ENCODE measurements around the gene FOXO3.
"Not testable (repeated sequence)": the region's sequence is repeated elsewhere in the genome, so short reads cannot be mapped to it uniquely, and the experiment has no call there.

Gene FOXO3

DNA sequence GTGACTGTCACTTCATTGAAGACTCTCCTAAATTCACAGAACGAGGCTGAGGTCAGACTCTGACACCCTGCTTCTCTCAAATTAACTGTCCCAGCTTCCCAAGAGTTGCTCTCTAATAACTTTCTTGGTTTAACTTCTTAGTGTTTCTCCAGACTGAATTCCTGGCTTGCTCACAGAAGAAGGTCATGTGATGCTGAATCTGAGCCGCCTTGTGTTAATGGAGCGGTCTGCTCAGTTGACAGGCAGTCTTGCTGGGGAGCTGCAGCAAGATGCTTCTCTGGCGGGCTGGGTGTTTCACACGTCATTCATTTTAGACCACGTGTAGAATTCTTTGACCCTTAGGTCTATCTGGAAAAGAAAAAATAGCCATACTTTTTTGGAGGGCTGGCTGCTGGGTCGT is 107.3 kb downstream of the FOXO3 start:
- Mint-ChIP-seq H3K4me3 (no peak overlapping the region), H3K4me1 (ENCODE audit: low read depth) (peaks cover 14% of the 10 kb centered on the region), H3K9me3 (no peaks in the 10 kb centered on the region), H3K27ac (no peak overlapping the region), H3K27me3 (ENCODE audit: low read depth) (peaks cover 12% of the 10 kb centered on the region), H3K36me3 (ENCODE audit: low read depth) (peaks cover 12% of the 10 kb centered on the region)
- no peak for DNase-seq (ENCODE audit: low spot score)

DNA sequence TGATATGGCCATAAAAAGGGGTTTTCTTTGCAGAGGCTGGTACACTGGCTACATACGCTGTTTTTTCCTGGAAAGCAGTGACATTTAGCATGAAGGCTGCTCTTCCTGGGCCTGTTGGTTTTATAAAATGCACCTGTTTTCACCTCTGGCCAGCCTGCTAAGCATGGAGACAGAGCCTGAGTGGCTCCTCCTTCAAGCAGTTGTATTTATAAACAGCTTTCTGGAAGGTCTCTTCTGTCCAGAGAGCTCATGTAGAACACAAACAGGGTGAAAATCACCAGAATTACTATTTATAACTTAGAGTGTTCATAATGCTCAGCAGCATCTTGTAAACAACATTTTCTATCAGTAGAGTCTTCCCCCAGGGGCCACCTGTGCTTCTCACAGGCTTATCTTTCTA is 109.0 kb downstream of the FOXO3 start:
- Mint-ChIP-seq H3K27ac (no peak overlapping the region), H3K4me1 (ENCODE audit: low read depth) (peaks cover 17% of the 10 kb centered on the region), H3K27me3 (ENCODE audit: low read depth) (peaks cover 12% of the 10 kb centered on the region), H3K4me3 (no peak overlapping the region), H3K9me3 (no peaks in the 10 kb centered on the region), H3K36me3 (ENCODE audit: low read depth) (peaks cover 10% of the 10 kb centered on the region)
- no peak for DNase-seq (ENCODE audit: low spot score)

DNA sequence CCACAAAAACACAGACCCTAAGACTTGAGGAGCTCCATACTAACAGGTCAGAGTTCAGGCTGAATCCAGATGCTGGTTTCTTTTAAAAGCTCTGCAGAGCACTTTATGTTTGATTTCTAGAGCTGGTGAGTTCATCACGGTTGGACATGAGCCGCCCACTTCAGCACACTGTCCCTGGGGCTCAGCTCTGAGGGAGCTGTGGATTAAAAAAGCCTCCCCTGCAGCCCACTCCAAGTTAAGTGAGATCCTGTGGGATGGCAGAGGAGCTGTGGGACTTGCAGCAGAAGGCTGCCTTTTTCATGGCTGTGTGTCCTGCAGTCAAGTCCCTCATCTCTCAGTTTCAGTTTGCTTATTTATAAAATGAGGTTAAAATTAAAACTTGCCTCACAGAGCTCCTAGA is 110.5 kb downstream of the FOXO3 start:
- Mint-ChIP-seq H3K4me1 (ENCODE audit: low read depth) (peaks cover 12% of the 10 kb centered on the region), H3K9me3 (no peaks in the 10 kb centered on the region), H3K27ac (no peak overlapping the region), H3K36me3 (ENCODE audit: low read depth) (peaks cover 4% of the 10 kb centered on the region), H3K27me3 (ENCODE audit: low read depth) (peaks cover 19% of the 10 kb centered on the region), H3K4me3 (no peak overlapping the region)
- no peak for DNase-seq (ENCODE audit: low spot score)

DNA sequence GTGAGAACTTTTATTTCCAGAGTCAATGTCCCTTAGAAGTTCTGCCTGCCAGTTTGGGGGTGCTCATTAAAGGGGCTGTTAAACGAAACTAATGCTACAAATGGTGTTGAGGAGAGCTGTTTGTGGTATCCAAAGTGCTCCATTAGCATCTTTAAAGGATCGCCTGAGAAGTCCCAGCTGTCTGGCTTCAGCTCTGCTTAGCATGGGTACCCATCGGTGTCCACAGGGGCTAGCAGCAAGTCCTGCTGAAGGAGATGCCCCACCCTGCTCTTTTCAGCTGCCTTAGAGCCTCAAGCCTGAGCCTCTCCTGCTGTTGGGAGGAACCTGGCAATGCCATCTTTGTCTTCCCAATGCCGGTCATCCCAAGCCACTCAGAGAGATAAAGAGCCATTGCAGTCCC is 111.1 kb downstream of the FOXO3 start:
- H3K27ac Mint-ChIP-seq: no peak overlapping the region
- peaks cover 4% of the 10 kb centered on the region for H3K36me3 Mint-ChIP-seq (ENCODE audit: low read depth)
- no peak for DNase-seq (ENCODE audit: low spot score)
- no peak overlapping the region for H3K4me3 Mint-ChIP-seq
- H3K4me1 Mint-ChIP-seq (ENCODE audit: low read depth): peaks cover 9% of the 10 kb centered on the region
- H3K27me3 Mint-ChIP-seq (ENCODE audit: low read depth): peaks cover 19% of the 10 kb centered on the region
- no peaks in the 10 kb centered on the region for H3K9me3 Mint-ChIP-seq

DNA sequence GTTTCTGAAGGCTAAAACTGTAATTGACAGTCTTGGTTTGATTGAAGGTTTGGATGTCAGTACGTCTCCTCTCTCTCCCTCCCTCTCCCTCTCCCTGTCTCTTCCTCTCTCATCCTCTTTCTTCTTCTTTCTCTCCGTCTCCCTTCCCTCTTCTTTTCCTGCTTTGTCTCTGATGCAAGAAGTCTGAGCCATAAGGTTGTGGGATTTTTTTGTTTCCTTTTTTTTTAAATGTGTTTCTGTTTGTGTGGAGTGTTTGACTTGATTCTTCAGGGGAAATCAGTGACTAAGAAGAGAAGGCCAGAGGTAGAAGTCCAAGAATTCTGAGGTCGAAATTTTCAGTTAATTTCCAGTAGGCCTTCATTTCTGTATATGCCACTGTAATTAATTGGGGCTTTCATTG is 111.9 kb downstream of the FOXO3 start:
- Mint-ChIP-seq H3K9me3 (no peaks in the 10 kb centered on the region), H3K27ac (no peak overlapping the region), H3K4me1 (ENCODE audit: low read depth) (peaks cover 4% of the 10 kb centered on the region), H3K4me3 (no peak overlapping the region), H3K36me3 (ENCODE audit: low read depth) (peaks cover 4% of the 10 kb centered on the region), H3K27me3 (ENCODE audit: low read depth) (peaks cover 15% of the 10 kb centered on the region)
- no peak for DNase-seq (ENCODE audit: low spot score)

DNA sequence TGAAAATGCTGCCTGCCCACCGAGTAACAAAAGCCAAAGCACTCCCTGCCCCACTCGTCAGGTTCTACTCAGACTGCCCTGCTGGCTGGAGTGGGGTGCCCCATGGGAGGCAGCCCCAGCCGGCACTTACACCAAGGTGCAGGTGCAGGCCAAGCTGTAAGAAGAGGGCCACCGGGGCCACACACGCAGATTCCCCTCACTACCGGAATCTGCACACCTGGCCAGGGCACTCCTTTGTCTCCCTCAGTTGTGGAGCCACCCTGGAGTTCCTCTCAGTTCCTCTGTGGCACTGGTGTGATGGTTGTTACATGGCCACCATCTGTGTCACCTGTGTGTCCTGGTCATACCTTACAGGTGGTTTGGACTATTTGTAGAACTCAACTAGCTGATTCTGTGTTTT is 112.4 kb downstream of the FOXO3 start:
- no peak for DNase-seq (ENCODE audit: low spot score)
- Mint-ChIP-seq H3K4me3 (no peak overlapping the region), H3K4me1 (ENCODE audit: low read depth) (peaks cover 4% of the 10 kb centered on the region), H3K36me3 (ENCODE audit: low read depth) (peaks cover 3% of the 10 kb centered on the region), H3K27me3 (ENCODE audit: low read depth) (peaks cover 15% of the 10 kb centered on the region), H3K27ac (no peak overlapping the region), H3K9me3 (no peaks in the 10 kb centered on the region)

DNA sequence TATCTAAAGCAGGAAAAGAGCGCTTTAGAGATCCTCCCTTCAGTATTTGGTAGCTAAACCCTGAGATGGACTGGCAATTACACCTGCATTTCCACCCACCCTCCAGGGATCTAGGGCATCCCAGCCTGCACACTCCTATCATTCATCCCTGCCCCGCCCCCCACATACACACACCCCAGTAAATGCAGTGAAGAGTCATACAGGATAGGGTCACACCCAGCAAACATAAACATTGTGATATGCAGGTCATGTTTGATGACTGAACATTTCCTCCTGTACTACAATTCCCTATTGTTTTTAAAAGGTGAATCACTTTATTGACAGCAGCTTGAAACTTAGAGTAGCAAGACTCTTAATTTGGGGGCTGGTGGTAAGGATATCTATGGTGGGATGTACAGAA is 112.9 kb downstream of the FOXO3 start:
- Mint-ChIP-seq H3K27ac (no peak overlapping the region), H3K27me3 (ENCODE audit: low read depth) (peaks cover 13% of the 10 kb centered on the region), H3K9me3 (no peaks in the 10 kb centered on the region), H3K36me3 (ENCODE audit: low read depth) (no peaks in the 10 kb centered on the region), H3K4me1 (ENCODE audit: low read depth) (peaks cover 4% of the 10 kb centered on the region), H3K4me3 (no peak overlapping the region)
- no peak for DNase-seq (ENCODE audit: low spot score)

DNA sequence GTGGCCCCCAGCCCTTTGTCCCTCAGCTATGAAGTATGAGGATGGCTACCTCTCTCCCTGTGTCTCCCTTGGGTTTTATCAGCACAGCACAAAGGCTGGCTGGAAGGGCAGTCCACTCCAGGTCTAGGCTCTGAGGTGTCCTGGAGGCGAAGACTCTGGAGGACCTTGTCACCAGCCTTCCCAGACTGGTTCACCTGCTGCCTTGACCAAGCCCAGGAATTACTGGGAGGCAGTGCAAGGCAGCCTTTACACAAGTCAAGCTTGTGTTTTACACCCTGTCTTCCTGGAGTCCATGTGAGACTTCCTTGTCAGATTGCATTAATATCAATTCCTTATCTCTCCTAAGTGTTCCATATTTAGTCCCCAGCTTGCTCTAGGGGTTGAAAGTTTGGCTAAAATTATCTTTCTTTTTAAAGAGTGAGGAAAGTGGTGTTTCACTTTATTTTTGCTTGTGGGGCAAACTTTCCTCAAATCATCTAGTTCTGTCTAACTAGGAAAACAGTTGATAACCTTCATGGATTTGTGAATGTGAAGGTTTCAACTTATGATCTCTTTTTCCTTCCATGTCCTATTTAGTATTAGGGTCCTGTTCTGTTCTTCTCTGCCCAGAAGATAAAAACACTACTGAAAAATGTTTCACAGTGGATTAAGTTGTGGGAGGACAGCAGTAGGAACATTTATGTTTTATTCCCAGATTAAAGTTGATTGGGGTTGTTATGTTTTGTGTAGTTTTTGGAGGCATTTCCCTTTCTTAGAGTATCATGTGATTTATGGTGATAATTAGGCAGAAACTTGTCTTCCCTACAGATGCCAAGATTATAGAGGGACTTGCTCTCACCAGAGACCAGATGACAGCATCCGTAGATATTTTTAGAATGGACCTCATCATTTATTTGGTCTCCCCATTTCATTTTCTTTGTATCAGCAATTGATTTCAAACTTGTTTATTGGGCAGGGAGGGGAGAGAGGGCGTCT is 114.8 kb downstream of the FOXO3 start:
- no peak overlapping the region for H3K27ac Mint-ChIP-seq

DNA sequence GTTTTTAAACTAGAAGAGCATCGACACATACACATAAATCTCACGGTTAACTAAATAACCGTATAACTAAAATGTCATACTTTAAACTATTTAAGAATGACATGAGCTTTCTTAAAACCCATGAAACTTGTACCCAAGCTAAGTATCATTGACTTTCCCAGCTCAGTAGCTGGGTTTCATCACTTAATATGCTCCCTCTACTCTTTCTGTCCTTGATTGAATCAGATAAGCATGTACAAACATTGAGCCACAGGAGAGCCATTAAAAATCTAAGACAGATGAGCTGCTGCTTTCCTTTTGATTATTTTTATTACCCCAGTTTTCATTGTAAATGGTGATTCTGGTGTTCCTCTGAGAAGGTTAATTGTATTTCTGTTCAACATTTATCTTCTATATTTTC is 115.8 kb downstream of the FOXO3 start:
- H3K4me3 Mint-ChIP-seq: no peak overlapping the region
- no peak for DNase-seq (ENCODE audit: low spot score)
- no peaks in the 10 kb centered on the region for H3K36me3 Mint-ChIP-seq (ENCODE audit: low read depth)
- H3K4me1 Mint-ChIP-seq (ENCODE audit: low read depth): peaks cover 4% of the 10 kb centered on the region
- H3K27me3 Mint-ChIP-seq (ENCODE audit: low read depth): peaks cover 6% of the 10 kb centered on the region
- H3K27ac Mint-ChIP-seq: no peak overlapping the region
- H3K9me3 Mint-ChIP-seq: no peaks in the 10 kb centered on the region

More for the DNA sequence above, 114.8 kb downstream of the FOXO3 start:
- no peak for DNase-seq (ENCODE audit: low spot score)
- no peak overlapping the region for H3K4me3 Mint-ChIP-seq
- H3K36me3 Mint-ChIP-seq (ENCODE audit: low read depth): no peaks in the 10 kb centered on the region
- peaks cover 4% of the 10 kb centered on the region for H3K4me1 Mint-ChIP-seq (ENCODE audit: low read depth)
- no peaks in the 10 kb centered on the region for H3K9me3 Mint-ChIP-seq
- H3K27me3 Mint-ChIP-seq (ENCODE audit: low read depth): peaks cover 6% of the 10 kb centered on the region

DNA sequence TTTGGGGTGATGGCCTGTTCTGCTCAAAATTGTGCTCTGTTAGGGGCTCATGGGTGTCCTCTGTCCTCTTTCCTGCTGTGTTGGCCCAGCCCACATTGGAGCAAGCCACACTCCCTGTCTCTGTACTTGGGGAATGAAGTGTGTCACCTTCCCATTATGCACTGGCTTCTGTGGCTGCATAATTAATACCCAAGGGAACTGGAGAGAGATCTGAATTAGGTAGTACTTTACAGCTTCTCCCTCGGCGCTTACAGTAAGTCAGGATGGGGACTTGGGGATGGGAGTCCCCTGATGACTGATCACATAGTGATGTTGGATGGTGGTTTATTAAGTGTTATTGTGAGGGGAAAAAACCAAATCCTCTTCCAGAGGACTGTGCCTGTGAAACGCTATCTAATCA is 116.6 kb downstream of the FOXO3 start:
- Mint-ChIP-seq H3K4me3 (no peak overlapping the region), H3K9me3 (no peaks in the 10 kb centered on the region), H3K27ac (no peak overlapping the region), H3K4me1 (ENCODE audit: low read depth) (peaks cover 4% of the 10 kb centered on the region), H3K27me3 (ENCODE audit: low read depth) (peaks cover 6% of the 10 kb centered on the region), H3K36me3 (ENCODE audit: low read depth) (no peaks in the 10 kb centered on the region)
- DNase-seq (ENCODE audit: low spot score): no peak

DNA sequence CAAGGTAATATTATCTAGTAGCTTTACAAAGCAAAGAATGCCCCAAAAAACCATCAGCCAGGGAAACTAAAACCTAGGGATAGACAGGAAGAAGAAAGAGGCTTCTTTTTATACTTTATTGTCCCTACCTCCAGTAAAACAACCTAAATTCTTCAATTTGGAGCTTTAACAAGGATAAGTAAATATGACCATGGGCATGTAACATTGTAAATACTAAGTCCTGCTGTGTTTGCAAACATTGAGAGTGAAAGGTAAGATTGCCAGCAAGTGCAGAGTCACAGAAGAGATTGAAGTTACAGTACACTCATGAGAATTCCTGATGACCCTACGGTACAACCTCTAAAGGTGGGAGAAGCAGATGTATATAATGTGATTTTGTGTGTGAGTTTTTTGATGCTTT is 117.2 kb downstream of the FOXO3 start:
- no peak overlapping the region for H3K27ac Mint-ChIP-seq
- H3K4me3 Mint-ChIP-seq: no peak overlapping the region
- peaks cover 4% of the 10 kb centered on the region for H3K4me1 Mint-ChIP-seq (ENCODE audit: low read depth)
- DNase-seq (ENCODE audit: low spot score): no peak
- H3K36me3 Mint-ChIP-seq (ENCODE audit: low read depth): no peaks in the 10 kb centered on the region
- H3K27me3 Mint-ChIP-seq (ENCODE audit: low read depth): peaks cover 6% of the 10 kb centered on the region
- no peaks in the 10 kb centered on the region for H3K9me3 Mint-ChIP-seq

DNA sequence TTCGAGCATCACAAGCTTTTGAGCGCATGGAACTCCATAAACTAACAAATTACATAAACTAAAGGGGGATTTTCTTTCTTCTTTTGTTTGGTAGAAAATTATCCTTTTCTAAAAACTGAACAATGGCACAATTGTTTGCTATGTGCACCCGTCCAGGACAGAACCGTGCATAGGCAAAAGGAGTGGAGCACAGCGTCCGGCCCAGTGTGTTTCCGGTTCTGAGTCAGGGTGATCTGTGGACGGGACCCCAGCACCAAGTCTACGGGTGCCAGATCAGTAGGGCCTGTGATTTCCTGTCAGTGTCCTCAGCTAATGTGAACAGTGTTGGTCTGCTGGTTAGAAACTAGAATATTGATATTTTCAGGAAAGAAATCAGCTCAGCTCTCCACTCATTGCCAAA is 119.6 kb downstream of the FOXO3 start:
- not testable (repeated sequence) for H3K4me1 Mint-ChIP-seq (ENCODE audit: low read depth); H3K9me3 Mint-ChIP-seq; H3K4me3 Mint-ChIP-seq; H3K27me3 Mint-ChIP-seq (ENCODE audit: low read depth); DNase-seq (ENCODE audit: low spot score); H3K27ac Mint-ChIP-seq; H3K36me3 Mint-ChIP-seq (ENCODE audit: low read depth)

DNA sequence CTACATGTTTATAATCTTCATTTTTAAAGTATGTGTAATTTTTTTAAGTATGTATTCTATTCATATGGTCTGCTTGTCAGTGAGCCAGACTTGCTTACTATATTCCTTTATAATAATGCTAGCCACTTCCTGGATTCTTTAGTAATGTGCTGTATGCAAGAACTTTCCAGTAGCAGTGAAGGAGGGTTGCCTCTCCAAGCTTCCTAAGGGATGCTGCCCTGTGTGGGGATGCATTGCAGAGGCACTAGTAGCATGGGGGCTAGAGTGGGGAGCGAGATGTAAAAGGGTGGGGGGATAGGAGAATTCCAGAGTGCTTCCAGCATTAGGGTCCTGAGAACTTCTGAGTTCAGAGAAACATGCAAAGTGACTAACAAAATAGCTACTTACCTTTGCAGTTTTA is 121.0 kb downstream of the FOXO3 start:
- not testable (repeated sequence) for H3K36me3 Mint-ChIP-seq (ENCODE audit: low read depth); DNase-seq (ENCODE audit: low spot score); H3K27me3 Mint-ChIP-seq (ENCODE audit: low read depth); H3K4me3 Mint-ChIP-seq; H3K27ac Mint-ChIP-seq; H3K9me3 Mint-ChIP-seq; H3K4me1 Mint-ChIP-seq (ENCODE audit: low read depth)

DNA sequence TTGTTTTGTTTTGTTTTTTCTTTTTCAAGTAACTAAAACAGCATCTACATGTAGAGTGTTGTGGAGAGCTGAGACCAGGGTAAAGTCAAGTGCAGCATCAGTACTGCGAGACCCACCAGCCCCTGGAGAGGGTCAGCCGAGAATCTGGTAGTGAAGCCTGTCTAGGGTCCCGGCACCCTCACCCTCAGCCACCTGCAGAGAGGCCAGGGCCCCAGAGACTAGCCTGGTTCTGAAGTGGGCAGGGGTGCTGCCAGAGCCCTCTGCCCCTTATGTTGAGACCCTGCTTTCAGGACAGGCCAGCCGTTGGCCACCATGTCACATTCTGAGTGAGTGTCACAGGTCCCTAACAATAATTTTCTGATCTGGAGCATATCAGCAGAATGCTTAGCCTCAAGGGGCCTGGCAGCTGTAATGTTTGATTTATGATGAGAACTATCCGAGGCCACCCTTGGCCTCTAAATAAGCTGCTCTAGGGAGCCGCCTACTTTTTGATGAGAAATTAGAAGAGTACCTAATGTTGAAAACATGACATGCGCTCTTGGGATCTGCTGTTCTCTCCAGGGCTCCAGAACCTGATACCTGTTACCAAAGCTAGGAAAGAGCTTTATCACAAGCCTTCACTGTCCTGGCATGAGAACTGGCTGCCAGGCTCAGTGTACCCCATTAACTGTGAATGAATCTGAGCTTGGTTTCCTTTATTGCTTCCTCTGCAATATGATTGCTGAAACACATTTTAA is 121.8 kb downstream of the FOXO3 start:
- H3K36me3 Mint-ChIP-seq (ENCODE audit: low read depth); H3K27ac Mint-ChIP-seq: not testable (repeated sequence)

More for the DNA sequence above, 121.8 kb downstream of the FOXO3 start:
- not testable (repeated sequence) for H3K27me3 Mint-ChIP-seq (ENCODE audit: low read depth); H3K9me3 Mint-ChIP-seq; H3K4me1 Mint-ChIP-seq (ENCODE audit: low read depth); H3K4me3 Mint-ChIP-seq; DNase-seq (ENCODE audit: low spot score)
